ENCODE measurements around the gene DPCD. TPM values are rescaled to one million over a fixed set of nuclear protein-coding genes. Genes with fewer than 3 reads are reported as not detected.

DPCD gene
- total RNA-seq, 5 donors from 2014 or later (not counting 1 experiment from before 2014, with no cell fraction given) = 0.35 to 1.2 (median 0.97) TPM; not detected in 1

DNA sequence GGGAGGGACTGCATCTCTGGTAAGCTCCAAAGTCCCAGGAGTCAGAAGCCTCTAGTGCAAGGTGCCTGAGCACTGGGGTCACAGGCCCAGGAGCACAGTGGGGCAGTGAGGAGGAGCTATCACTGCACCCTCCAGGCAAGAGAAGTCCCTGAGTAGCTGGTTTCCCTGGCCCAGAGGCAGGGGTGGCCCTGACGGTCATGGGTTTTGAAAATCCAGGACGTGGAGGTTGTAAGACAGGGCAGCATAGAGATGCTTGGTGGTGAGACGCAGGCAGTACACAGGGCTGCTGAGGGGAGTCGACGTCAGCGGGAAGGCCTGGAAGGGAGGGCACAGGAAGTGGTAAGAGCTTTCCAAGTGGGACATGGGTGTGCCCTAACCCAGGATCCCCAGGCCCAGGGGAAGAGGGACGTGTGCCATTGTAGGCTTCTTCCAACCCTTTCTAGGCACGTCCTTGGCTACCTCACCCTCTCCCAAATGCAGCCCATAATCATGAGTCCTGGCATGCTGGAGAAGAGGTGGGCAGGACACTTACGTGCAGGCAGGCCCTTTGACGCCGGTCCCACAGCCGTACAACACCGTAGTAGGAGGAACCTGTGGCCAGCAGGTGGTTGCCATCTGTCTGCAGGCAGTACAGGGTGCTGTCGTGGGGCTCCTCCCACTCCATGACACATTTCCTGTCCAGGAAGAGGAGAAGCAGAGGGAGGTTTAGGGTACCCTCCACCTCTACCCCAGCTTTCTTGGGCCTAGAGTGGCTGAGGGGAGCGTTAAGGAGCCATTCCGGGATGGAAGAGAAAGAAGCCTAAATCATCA is 23.2 kb downstream of the DPCD start:
- Mint-ChIP-seq H3K27ac (peak overlapping the region in 1 of 2 donors; percentile 49), H3K4me1 (no peaks in the 10 kb centered on the region), H3K9me3 (no peaks in the 10 kb centered on the region), H3K36me3 (peaks cover 25% of the 10 kb centered on the region), H3K4me3 (no peak overlapping the region), H3K27me3 (no peaks in the 10 kb centered on the region)
- no peaks in the 10 kb centered on the region for H3K9me3 ChIP-seq
- no peak overlapping the region for H3K27ac ChIP-seq (ENCODE audit: low read length)
- H3K4me1 ChIP-seq (ENCODE audit: control insufficient read depth in 1 of 2, extremely low read depth in 1 of 2, insufficient read depth in 2 of 2, low read length in 2 of 2) = no peaks in the 10 kb centered on the region
- ChIA-PET CTCF (no interaction called here), POLR2A (no interaction called here)
- 82% methylated on average over 11 of the region's 16 CpGs for WGBS (ENCODE audit: insufficient coverage)
- H3K27me3 ChIP-seq (replicated peaks in 1 of 2; ENCODE audit: control insufficient read depth in 2 of 2, extremely low read depth in 1 of 2, insufficient read depth in 2 of 2, low read length in 1 of 2) = no peaks in the 10 kb centered on the region
- H3K4me3 ChIP-seq (ENCODE audit: control insufficient read depth in 1 of 2, extremely low read depth in 1 of 2, low read length in 1 of 2) = no peak overlapping the region
- no peak for DNase-seq
- peaks cover 25 to 87% of the 10 kb centered on the region in 2 donors for H3K36me3 ChIP-seq (ENCODE audit: control insufficient read depth in 2 of 2, extremely low read depth in 1 of 2, insufficient read depth in 1 of 2, low read length in 1 of 2)
- ATAC-seq (replicated peaks in 1 of 4) = peak in 2 of 4 experiments; percentile 32 to 37

DNA sequence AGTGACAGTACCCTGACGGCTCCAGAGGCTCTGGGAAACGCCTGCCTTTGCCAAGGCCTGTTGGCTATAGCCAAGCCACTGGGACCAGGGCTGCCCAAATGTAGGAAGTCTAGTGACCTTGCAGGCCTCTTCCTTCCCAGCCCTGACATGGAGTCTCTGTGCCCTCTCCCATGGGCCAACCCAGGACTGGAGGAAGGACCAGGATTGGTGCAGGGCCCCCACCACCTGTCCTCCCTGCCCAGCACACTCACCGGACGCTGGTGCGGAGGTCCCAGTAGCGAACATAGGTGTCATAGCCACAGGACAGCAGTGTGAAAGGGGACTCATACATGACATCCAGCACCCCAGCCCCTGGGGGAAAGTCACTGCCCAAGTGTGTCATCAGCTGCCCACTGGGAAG is 24.0 kb downstream of the DPCD start:
- H3K4me3 ChIP-seq (ENCODE audit: control insufficient read depth in 1 of 2, extremely low read depth in 1 of 2, low read length in 1 of 2) = no peak overlapping the region
- no peak overlapping the region for H3K27ac ChIP-seq (ENCODE audit: low read length)
- no peaks in the 10 kb centered on the region for H3K27me3 Mint-ChIP-seq
- H3K4me1 ChIP-seq (ENCODE audit: control insufficient read depth in 1 of 2, extremely low read depth in 1 of 2, insufficient read depth in 2 of 2, low read length in 2 of 2) = no peaks in the 10 kb centered on the region
- DNase-seq = no peak
- no peaks in the 10 kb centered on the region for H3K27me3 ChIP-seq (replicated peaks in 1 of 2; ENCODE audit: control insufficient read depth in 2 of 2, extremely low read depth in 1 of 2, insufficient read depth in 2 of 2, low read length in 1 of 2)
- CTCF ChIA-PET = no interaction called here
- POLR2A ChIA-PET = no interaction called here
- H3K9me3 Mint-ChIP-seq = no peaks in the 10 kb centered on the region
- H3K4me1 Mint-ChIP-seq = no peaks in the 10 kb centered on the region
- no peak overlapping the region for H3K4me3 Mint-ChIP-seq
- no peaks in the 10 kb centered on the region for H3K9me3 ChIP-seq
- ATAC-seq (replicated peaks in 1 of 4) = no peak
- H3K36me3 ChIP-seq (ENCODE audit: control insufficient read depth in 2 of 2, extremely low read depth in 1 of 2, insufficient read depth in 1 of 2, low read length in 1 of 2) = peaks cover 28 to 87% of the 10 kb centered on the region in 2 donors
- H3K36me3 Mint-ChIP-seq = peaks cover 32% of the 10 kb centered on the region
- H3K27ac Mint-ChIP-seq = no peak overlapping the region
- WGBS (ENCODE audit: insufficient coverage) = 91% methylated on average over 4 of the region's 6 CpGs

DNA sequence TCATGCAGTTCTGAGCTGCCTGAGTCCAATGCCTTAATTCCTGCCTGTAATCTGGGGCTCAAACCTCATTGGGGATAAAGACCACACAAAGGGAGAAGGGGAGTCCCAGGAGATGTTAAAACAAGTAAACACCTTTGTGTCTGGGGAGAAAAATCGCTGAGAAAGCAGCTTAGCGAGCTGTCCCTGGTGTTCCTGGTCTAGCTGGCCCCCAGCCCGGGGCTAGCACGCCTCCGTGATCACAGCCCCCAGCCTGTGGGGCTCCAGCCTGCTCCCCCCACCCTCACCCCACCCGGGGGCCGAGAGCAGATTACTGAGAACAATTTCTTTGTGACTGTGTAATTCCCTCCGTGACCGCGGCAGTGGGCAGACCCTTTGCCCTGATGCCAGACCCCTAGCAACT is 24.8 kb downstream of the DPCD start:
- H3K9me3 ChIP-seq = no peaks in the 10 kb centered on the region
- ChIA-PET POLR2A (no interaction called here), CTCF (no interaction called here)
- 100% methylated on average over 3 of the region's 10 CpGs for WGBS (ENCODE audit: insufficient coverage)
- H3K36me3 ChIP-seq (ENCODE audit: control insufficient read depth in 2 of 2, extremely low read depth in 1 of 2, insufficient read depth in 1 of 2, low read length in 1 of 2) = peaks cover 25 to 87% of the 10 kb centered on the region in 2 donors
- no peak overlapping the region for H3K4me3 ChIP-seq (ENCODE audit: control insufficient read depth in 1 of 2, extremely low read depth in 1 of 2, low read length in 1 of 2)
- no peak for DNase-seq
- Mint-ChIP-seq H3K36me3 (peaks cover 38% of the 10 kb centered on the region), H3K4me1 (peaks cover 0 to 4% (median under 1%) of the 10 kb centered on the region in 3 donors), H3K4me3 (no peak overlapping the region), H3K27me3 (no peaks in the 10 kb centered on the region), H3K9me3 (no peaks in the 10 kb centered on the region), H3K27ac (no peak overlapping the region)
- no peak overlapping the region for H3K27ac ChIP-seq (ENCODE audit: low read length)
- no peak for ATAC-seq (replicated peaks in 1 of 4)
- no peaks in the 10 kb centered on the region for H3K27me3 ChIP-seq (replicated peaks in 1 of 2; ENCODE audit: control insufficient read depth in 2 of 2, extremely low read depth in 1 of 2, insufficient read depth in 2 of 2, low read length in 1 of 2)
- no peaks in the 10 kb centered on the region for H3K4me1 ChIP-seq (ENCODE audit: control insufficient read depth in 1 of 2, extremely low read depth in 1 of 2, insufficient read depth in 2 of 2, low read length in 2 of 2)

DNA sequence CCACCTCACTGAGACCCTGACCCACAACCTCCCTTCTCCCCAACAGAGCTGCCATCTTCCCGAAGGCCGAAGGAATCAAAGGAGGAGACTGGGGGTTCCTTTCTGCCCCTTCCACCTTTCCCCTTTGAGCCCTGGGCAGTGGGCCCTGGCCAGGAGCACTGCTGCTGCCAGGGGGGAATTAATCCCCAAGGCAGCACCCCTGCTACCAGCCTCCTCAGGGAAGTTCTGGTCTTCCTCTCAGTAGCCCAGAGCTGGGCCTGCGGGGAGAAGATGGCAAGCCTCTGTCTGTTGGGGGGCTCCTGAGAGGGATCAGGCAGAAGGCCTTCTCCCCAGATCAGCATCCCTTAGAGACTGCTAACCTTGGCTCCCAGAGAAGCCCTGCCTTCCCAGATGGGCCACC is 25.5 kb downstream of the DPCD start:
- peaks cover 41% of the 10 kb centered on the region for H3K36me3 Mint-ChIP-seq
- H3K4me3 ChIP-seq (ENCODE audit: control insufficient read depth in 1 of 2, extremely low read depth in 1 of 2, low read length in 1 of 2) = no peak overlapping the region
- no peaks in the 10 kb centered on the region for H3K27me3 ChIP-seq (replicated peaks in 1 of 2; ENCODE audit: control insufficient read depth in 2 of 2, extremely low read depth in 1 of 2, insufficient read depth in 2 of 2, low read length in 1 of 2)
- peaks cover 0 to 6% (median 6%) of the 10 kb centered on the region in 3 donors for H3K4me1 Mint-ChIP-seq
- 75% methylated on average over 2 of the region's 3 CpGs for WGBS (ENCODE audit: insufficient coverage)
- DNase-seq (no peak), ATAC-seq (replicated peaks in 1 of 4) (no peak)
- H3K9me3 ChIP-seq = no peaks in the 10 kb centered on the region
- H3K27ac Mint-ChIP-seq = no peak overlapping the region
- ChIA-PET POLR2A (no interaction called here), CTCF (no interaction called here)
- no peaks in the 10 kb centered on the region for H3K9me3 Mint-ChIP-seq
- no peak overlapping the region for H3K27ac ChIP-seq (ENCODE audit: low read length)
- no peak overlapping the region for H3K4me3 Mint-ChIP-seq
- no peaks in the 10 kb centered on the region for H3K27me3 Mint-ChIP-seq
- H3K36me3 ChIP-seq (ENCODE audit: control insufficient read depth in 2 of 2, extremely low read depth in 1 of 2, insufficient read depth in 1 of 2, low read length in 1 of 2) = peaks cover 25 to 87% of the 10 kb centered on the region in 2 donors
- H3K4me1 ChIP-seq (ENCODE audit: control insufficient read depth in 1 of 2, extremely low read depth in 1 of 2, insufficient read depth in 2 of 2, low read length in 2 of 2) = no peaks in the 10 kb centered on the region

DNA sequence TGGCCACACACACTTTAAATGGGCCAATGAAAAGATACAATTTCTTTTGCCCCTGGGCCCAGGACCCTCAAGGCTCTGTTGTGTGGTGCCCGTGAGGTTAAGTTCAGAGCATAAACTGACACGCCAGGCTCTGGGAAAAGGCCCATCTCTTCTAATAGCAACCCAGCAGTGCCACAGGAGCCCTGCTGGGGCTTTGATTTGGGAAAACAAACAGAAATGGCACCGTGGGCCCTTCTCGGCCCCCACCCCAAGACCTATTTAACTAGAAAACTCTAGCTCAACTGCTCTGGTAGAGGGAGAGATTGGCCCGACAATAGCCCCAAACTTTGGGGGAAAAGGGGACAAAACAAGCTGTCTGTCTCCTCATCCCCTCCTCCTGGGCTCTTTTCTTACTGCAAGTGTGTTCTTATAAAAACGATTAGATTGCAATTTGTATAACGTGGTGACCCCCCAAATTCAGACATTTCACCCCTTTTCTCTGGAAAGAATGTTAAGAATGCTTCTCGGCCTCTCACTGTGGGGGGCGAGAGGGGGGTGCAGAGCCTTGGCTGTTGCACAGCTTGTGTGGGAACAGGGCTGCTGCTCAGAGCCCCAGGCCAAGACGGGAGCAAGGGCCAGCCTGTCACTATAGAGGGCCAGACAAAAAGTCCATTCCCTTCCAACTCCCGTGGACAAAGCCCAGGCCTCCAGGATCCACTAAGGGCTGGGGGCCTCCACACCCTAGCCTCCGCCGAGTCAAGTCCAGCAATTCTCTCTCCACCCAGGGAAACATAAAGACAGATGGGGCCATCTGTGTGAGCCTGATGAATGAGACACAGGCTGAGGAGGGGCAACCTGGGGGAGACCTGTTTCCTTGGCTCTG is 26.8 kb downstream of the DPCD start:
- no peak overlapping the region for H3K4me3 ChIP-seq (ENCODE audit: control insufficient read depth in 1 of 2, extremely low read depth in 1 of 2, low read length in 1 of 2)
- ATAC-seq (replicated peaks in 1 of 4) (no peak), DNase-seq (no peak)
- no peaks in the 10 kb centered on the region for H3K27me3 ChIP-seq (replicated peaks in 1 of 2; ENCODE audit: control insufficient read depth in 2 of 2, extremely low read depth in 1 of 2, insufficient read depth in 2 of 2, low read length in 1 of 2)
- Mint-ChIP-seq H3K27me3 (no peaks in the 10 kb centered on the region), H3K4me1 (peaks cover 0 to 6% (median 6%) of the 10 kb centered on the region in 3 donors), H3K9me3 (no peaks in the 10 kb centered on the region), H3K4me3 (no peak overlapping the region), H3K27ac (no peak overlapping the region), H3K36me3 (peaks cover 33% of the 10 kb centered on the region)
- no peaks in the 10 kb centered on the region for H3K9me3 ChIP-seq
- no peak overlapping the region for H3K27ac ChIP-seq (ENCODE audit: low read length)
- 94% methylated on average over 3 of the region's 13 CpGs for WGBS (ENCODE audit: insufficient coverage)
- POLR2A ChIA-PET = no interaction called here
- CTCF ChIA-PET = no interaction called here
- H3K36me3 ChIP-seq (ENCODE audit: control insufficient read depth in 2 of 2, extremely low read depth in 1 of 2, insufficient read depth in 1 of 2, low read length in 1 of 2) = peaks cover 19 to 83% of the 10 kb centered on the region in 2 donors
- H3K4me1 ChIP-seq (ENCODE audit: control insufficient read depth in 1 of 2, extremely low read depth in 1 of 2, insufficient read depth in 2 of 2, low read length in 2 of 2) = no peaks in the 10 kb centered on the region

DNA sequence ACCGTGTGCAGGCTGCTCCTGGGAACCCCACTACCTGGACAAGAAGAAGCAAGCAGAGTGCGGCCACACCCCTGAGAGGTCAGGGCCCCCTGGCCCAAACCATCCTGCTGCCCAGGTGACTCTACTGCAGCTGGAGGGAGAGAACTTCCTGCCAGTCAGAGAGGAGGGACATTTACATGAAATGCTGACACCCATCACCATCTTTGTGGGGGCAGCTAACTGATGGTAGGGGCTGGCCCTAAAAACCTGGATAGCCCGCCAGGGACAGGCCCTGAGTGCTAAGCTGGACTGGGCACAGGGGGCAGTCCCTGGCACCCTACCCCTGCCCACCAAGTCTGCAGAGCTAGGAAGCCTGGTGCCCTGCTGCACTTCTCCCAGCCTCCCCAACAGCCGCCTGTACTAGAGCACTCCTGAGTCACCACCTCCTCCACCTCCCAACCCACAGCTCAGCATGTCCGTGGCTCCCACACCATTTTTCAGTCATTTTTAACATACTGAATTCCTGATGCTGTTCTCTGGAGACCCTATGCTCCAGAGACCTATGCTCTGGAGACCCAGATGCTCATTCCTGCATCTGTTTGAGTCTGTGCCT is 27.5 kb downstream of the DPCD start:
- H3K27me3 Mint-ChIP-seq = no peaks in the 10 kb centered on the region
- Histone ChIP-seq H3K4me1 (ENCODE audit: control insufficient read depth in 1 of 2, extremely low read depth in 1 of 2, insufficient read depth in 2 of 2, low read length in 2 of 2) (no peaks in the 10 kb centered on the region), H3K27ac (ENCODE audit: low read length) (no peak overlapping the region), H3K36me3 (ENCODE audit: control insufficient read depth in 2 of 2, extremely low read depth in 1 of 2, insufficient read depth in 1 of 2, low read length in 1 of 2) (peaks cover 22 to 85% of the 10 kb centered on the region in 2 donors), H3K27me3 (replicated peaks in 1 of 2; ENCODE audit: control insufficient read depth in 2 of 2, extremely low read depth in 1 of 2, insufficient read depth in 2 of 2, low read length in 1 of 2) (no peaks in the 10 kb centered on the region), H3K9me3 (no peaks in the 10 kb centered on the region), H3K4me3 (ENCODE audit: control insufficient read depth in 1 of 2, extremely low read depth in 1 of 2, low read length in 1 of 2) (no peak overlapping the region)
- H3K27ac Mint-ChIP-seq = peak overlapping the region in 1 of 2 donors; percentile 25
- H3K9me3 Mint-ChIP-seq = no peaks in the 10 kb centered on the region
- POLR2A ChIA-PET = no interaction called here
- no peak overlapping the region for H3K4me3 Mint-ChIP-seq
- DNase-seq (no peak), ATAC-seq (replicated peaks in 1 of 4) (no peak)
- H3K4me1 Mint-ChIP-seq = peaks cover 0 to 6% (median 6%) of the 10 kb centered on the region in 3 donors
- CTCF ChIA-PET = no interaction called here
- peaks cover 37% of the 10 kb centered on the region for H3K36me3 Mint-ChIP-seq
- 92% methylated on average over 4 of the region's 5 CpGs for WGBS (ENCODE audit: insufficient coverage)

Data from T-cell (primary cell).